Renal cortex interstitium (tissue), 11 donors: ENCODE results near the gene LMAN1. TPM values are rescaled to one million over a fixed set of nuclear protein-coding genes. Genes with fewer than 3 reads are reported as not detected.

Experiments used
- DNase-seq, 11 donors: peaks; one replicate each; pipeline ENCODE4 v3.0.0-alpha.2; 2013; ENCODE audit warnings: low read depth in 9 of 11, low spot score in 4 of 11; ENCODE audit errors: extremely low read depth in 1 of 11
- polyA plus RNA-seq, 3 donors: library from polyadenylated mRNA; unstranded; fragments of 120-200 nt; gene quantifications; one replicate each; pipeline ENCODE4 v1.2.1, GENCODE V29; 2013; ENCODE audit not compliant: insufficient read length in 3 of 3

Gene LMAN1
- polyA plus RNA-seq, 3 donors, result 98.9 to 124 (median 113) TPM

GRCh38 chr18:59324623-59324971 is 34.5 kb downstream of the LMAN1 start:
- no peak for DNase-seq

DNA sequence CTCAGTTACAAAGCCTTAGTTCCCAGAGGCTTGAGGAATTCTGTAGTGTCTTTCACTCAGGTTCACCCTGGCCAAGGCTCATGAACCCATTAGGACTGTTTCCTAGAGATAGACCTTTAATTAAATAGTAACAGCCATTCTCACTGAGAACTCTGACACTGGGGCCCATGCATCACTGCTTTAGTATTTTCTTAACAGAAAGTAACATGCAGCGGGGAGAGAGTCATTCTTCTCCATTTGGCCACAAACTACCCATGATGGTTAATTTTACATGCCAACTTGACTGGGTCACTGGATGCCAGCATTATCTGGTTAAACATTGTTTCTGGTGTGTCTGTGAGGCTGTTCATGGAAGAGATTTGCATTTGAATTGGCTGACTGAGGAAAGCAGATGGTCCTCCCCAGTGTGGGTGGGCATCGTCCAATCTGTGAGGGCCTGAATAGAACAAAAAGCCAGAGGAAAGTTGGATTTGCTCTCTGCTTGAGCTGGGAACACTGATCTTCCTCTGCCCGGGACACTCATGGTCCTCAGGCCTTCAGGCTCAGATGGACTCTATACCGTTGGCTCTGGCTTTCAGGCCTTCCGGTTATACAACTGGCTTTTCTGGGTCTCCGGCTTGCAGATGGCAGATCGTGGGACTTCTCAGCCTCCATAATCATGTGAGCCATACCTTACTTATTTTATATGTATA is 35.0 kb downstream of the LMAN1 start:
- no peak for DNase-seq

- DNase-seq, result peak in 3 of 11 donors; percentile 8 to 20 (median 15)
These were observed 40.5 kb downstream of the LMAN1 start, which contains the start of gene CPLX4 for GRCh38 chr18:59318460-59319050. Gene CPLX4 (minus strand): TSS chr18:59318649. CDS start chr18:59318462, 187 bp downstream.

DNA sequence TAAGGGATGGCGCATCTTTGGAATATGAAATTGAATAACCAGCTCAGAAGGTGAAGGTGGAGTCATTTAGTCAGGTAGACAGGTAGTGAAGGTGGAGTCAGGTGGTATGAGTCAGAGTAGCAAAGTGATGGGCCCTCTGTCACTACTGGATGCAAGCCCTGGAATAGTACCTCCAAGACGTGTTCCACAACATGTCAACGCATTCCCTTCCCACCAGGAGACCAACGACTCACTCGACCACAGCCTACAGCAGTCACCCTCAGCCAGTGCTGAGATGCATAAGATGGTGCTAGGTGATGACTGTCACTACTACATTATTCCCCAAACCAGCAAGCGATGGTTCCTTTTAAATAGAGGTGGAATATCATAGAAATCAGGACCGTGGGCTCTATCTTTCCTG is 47.4 kb downstream of the LMAN1 start:
- no peak for DNase-seq

- DNase-seq, result peak in 1 of 11 donors; percentile 7
These were observed 50.2 kb downstream of the LMAN1 start for GRCh38 chr18:59308938-59309260.

GRCh38 chr18:59308248-59308937 is 50.7 kb downstream of the LMAN1 start:
- DNase-seq, result peak; percentile 31 to 69 (median 52)

DNA sequence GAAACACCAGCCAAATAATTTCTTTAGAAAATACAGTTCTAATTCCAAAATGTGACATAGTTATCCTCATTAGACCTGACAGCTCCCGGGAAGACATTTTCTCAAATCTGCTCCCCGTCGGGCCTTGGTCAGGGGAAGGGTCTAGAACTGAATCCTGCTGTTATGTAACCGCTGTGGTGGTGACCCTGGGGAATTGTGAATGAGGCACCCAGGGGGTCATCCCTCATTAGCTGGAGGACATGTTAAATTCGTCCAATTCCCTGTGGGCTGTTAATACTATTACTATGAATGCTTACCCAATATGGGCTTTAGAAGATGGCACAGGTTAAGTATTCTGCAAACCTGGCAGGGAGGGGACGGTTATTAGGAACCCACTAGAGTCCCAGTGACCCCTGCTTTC is 52.4 kb downstream of the LMAN1 start:
- no peak for DNase-seq

DNA sequence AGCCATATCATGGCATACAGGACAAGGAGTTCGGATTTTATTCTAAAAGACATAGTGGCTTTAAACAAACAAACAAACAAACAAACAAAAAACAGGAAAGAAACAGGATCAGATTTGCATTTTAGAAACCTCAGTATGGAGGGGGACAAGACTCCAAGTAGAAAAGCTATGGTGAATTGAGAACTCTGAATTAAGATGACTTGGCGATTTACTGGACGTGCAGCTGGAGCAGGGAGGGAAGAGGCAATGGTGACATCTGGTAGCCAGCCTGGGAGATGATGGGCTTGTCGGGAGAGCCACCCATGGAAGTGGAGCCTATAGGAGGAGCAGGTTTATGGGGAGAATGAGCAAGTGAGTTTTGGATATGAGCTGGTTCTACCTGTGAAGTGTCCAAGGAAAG is 53.8 kb downstream of the LMAN1 start:
- no peak for DNase-seq

DNA sequence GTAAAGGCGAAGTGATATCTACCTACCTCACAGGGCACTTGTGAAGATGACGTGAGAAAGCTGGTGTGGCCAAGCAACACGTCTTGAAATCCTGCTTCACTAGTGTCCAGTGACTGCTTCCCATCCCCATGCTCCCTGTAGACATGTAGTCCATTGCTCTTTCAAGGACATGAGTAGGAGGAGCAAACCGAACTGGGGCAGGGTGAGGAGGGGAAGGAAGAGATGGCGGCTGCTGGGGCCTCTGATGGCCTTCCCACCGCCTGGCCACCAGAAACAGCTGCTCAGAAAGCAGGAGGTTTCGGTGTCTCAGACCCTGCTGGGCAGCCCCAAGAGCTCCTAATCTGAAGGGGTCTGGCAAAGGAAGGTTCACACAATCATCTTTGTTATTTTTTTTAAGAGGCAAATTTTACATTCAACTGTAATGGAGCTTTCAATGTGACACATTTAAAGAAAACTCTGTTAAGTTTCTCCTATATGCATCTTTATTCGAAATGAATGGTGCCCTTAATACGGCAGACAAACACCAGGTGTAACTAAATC is 55.3 kb downstream of the LMAN1 start:
- no peak for DNase-seq

GRCh38 chr18:59303006-59303405 is 56.1 kb downstream of the LMAN1 start:
- no peak for DNase-seq

DNA sequence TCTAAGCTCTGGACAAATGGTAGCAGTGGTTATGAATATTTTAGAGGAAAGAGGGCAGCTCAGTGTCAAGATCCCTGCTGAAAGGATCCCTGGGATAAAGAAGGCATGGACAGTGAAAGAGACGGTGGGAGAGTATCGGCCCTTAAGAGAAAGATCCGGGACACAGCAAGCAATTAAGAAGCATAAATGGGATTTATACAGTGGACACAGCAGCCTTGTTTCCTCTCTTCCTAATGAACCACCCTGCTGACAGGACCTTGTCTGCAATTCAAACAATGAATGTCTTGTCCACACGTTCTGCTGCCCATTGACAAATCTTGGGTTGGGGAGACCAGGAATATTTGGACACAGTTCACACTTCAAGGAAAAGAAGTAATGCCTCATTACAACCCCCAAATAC is 57.1 kb downstream of the LMAN1 start:
- no peak for DNase-seq

- DNase-seq, result no peak
These were observed 58.3 kb downstream of the LMAN1 start for GRCh38 chr18:59300676-59301285.

GRCh38 chr18:59298871-59299270 is 60.2 kb downstream of the LMAN1 start:
- no peak for DNase-seq

- DNase-seq, result no peak
These were observed 65.7 kb downstream of the LMAN1 start for GRCh38 chr18:59293317-59293716.

- DNase-seq, result no peak
These were observed 72.7 kb downstream of the LMAN1 start for GRCh38 chr18:59286341-59286740.

- no peak for DNase-seq
These were observed 76.7 kb downstream of the LMAN1 start for GRCh38 chr18:59282341-59282740.

DNA sequence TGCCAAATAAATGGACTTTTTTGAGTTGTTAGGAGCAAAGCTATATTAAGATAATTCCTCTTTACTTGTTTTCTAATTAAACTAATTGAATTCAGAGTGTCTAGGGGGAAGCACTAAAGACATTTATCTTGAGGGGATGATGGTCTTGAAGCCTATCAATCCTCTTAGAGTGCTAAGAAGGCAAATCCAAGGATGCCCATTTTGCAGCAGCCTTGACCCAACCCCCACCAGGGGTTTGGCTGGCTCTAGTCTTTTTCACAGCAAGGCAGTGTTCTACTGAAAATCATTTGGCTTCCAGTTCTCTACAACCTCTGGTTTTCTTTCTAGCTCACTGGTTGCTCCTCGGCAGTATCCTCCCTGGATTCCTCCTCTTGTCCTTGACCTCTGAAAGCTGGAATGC is 79.3 kb downstream of the LMAN1 start:
- no peak for DNase-seq

DNA sequence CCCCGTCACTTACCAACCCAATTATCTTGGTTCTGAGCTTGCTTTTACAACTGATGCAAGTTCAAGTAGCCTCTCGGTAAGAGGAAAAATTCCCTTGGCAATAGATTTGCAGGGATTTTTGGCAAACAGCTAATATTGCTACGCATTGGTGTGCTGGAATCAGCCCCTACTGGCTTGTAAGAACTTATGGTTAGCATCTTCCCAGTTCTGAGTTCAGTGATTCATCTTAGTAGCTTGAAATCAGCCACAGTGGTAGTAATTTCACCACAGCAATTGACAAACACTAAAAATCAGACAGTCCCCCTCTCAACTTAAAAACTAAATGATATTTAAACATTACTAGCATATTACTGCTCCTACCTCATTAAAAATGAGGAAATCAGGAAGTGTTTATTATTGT is 79.9 kb downstream of the LMAN1 start:
- no peak for DNase-seq

- no peak for DNase-seq
These were observed 80.3 kb downstream of the LMAN1 start for GRCh38 chr18:59278793-59279192.
